HEK293T (cell line): ENCODE results near the gene PRPS2.

ENCODE experiments used
- CTBP1 ChIP-seq: fragments of 450-650 bp; IDR thresholded peaks from 2 replicates; pipeline ENCODE4 v1.6.1; 2016; ENCODE audit warnings: borderline replicate concordance
- FOXA1 ChIP-seq: fragments of 450-650 bp; IDR thresholded peaks from 2 replicates; pipeline ENCODE4 v1.6.1; 2016; ENCODE audit warnings: mild to moderate bottlenecking
- FOXM1 ChIP-seq: fragments of 450-650 bp; IDR thresholded peaks from 2 replicates; pipeline ENCODE4 v1.6.1; 2017; ENCODE audit warnings: mild to moderate bottlenecking, borderline replicate concordance
- HDGF ChIP-seq: fragments of 450-650 bp; IDR thresholded peaks from 2 replicates; pipeline ENCODE4 v1.6.1; 2017; ENCODE audit warnings: antibody characterized with exemption, borderline replicate concordance
- L3MBTL2 ChIP-seq: fragments of 450-650 bp; conservative IDR thresholded peaks from 2 replicates; pipeline ENCODE4 v1.6.1; 2016; ENCODE audit warnings: mild to moderate bottlenecking
- PKNOX1 ChIP-seq: fragments of 450-650 bp; IDR thresholded peaks from 2 replicates; pipeline ENCODE4 v1.6.1; 2016
- SP1 ChIP-seq: fragments of 450-650 bp; IDR thresholded peaks from 2 replicates; pipeline ENCODE4 v1.6.1; 2017
- SUZ12 ChIP-seq: fragments of 450-650 bp; IDR thresholded peaks from 2 replicates; pipeline ENCODE4 v1.6.1; 2016; ENCODE audit warnings: mild to moderate bottlenecking

DNA sequence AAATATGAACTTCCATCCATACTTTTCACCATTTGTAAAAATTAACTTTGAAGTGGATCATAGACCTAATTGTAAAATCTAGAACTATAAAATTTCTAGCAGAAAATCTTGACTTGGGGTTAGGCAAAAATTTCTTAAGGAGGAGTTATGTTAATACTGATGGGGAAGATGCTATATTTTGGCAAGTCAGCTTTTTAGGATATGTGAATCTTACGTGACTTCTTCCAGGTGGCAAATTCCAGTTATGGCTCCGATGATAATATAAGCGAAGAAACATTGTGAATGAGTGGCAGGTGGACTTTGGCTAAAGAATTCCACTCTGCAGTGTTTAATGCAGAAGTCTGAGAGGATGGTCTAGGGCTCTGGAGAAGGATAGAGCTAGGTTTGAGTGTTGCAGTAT lies 1.5 kb downstream of the PRPS2 start:
- no peak for TF ChIP-seq FOXA1
- TF ChIP-seq CTBP1, result no peak
- no peak for TF ChIP-seq SUZ12
- no peak for TF ChIP-seq L3MBTL2
- TF ChIP-seq FOXM1, result no peak
- no peak for TF ChIP-seq HDGF
- TF ChIP-seq PKNOX1, result no peak
- no peak for TF ChIP-seq SP1
